Measurements from ENCODE around the gene SMURF1. TPM values are rescaled to one million over a fixed set of nuclear protein-coding genes. Genes with fewer than 3 reads are reported as not detected.

The SMURF1 gene
- total RNA-seq, 2 donors from 2014 or later, result 15.4 to 25.1 TPM

DNA sequence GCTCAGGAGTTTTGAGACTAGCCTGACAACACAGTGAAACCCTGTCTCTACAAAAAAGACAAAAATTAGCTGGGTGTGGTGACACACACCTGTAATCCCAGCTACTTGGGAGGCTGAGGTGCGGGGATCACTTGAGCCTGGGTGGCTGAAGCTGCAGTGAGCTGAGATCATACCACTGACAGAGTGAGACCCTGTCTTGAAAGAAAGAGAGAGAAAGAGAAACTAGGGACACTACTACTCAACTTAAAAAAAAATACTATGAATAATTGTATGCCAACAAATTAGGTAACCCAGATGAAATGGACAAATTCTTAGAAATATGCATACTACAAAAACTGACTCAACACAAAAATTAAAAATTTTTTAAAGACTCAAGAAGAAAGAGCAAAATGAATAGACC lies 28.5 kb downstream of the SMURF1 start:
- DNase-seq (ENCODE audit: low spot score), result no peak
- no peaks in the 10 kb centered on the region for H3K36me3 ChIP-seq
- no peak overlapping the region for H3K4me3 ChIP-seq
- WGBS, result 100% methylated on average over 1 of the region's 1 CpG
- no peaks in the 10 kb centered on the region for H3K9me3 ChIP-seq
- TF ChIP-seq POLR2A (IDR thresholded peaks at IDR 0.05) (no peak), POLR2AphosphoS5 (IDR thresholded peaks at IDR 0.05) (no peak), CTCF (IDR thresholded peaks at IDR 0.05) (no peak)
- no peak overlapping the region for H3K27ac ChIP-seq
- intact Hi-C loops (cut with DNase I), result no loop called here
- no peaks in the 10 kb centered on the region for H3K4me1 ChIP-seq (replicated peaks)
- H3K27me3 ChIP-seq (replicated peaks; ENCODE audit: insufficient read depth), result no peaks in the 10 kb centered on the region

GRCh38 chr7:99112979-99113378 lies 30.9 kb downstream of the SMURF1 start:
- no peak for DNase-seq (ENCODE audit: low spot score)
- H3K36me3 ChIP-seq, result no peaks in the 10 kb centered on the region
- TF ChIP-seq POLR2A (IDR thresholded peaks at IDR 0.05), result no peak
- intact Hi-C loops (cut with DNase I), result no loop called here
- H3K9me3 ChIP-seq, result no peaks in the 10 kb centered on the region
- no peaks in the 10 kb centered on the region for H3K27me3 ChIP-seq (replicated peaks; ENCODE audit: insufficient read depth)
- no peak overlapping the region for H3K27ac ChIP-seq
- peaks cover 2% of the 10 kb centered on the region for H3K4me1 ChIP-seq (replicated peaks)
- 94% methylated on average over 1 of the region's 1 CpG for WGBS
- no peak overlapping the region for H3K4me3 ChIP-seq

GRCh38 chr7:99112097-99112496 lies 31.8 kb downstream of the SMURF1 start:
- TF ChIP-seq CTCF (IDR thresholded peaks at IDR 0.05) (no peak), POLR2AphosphoS5 (IDR thresholded peaks at IDR 0.05) (no peak), POLR2A (IDR thresholded peaks at IDR 0.05) (no peak)
- WGBS, result 57% methylated on average over 2 of the region's 2 CpGs
- DNase-seq (ENCODE audit: low spot score), result no peak
- Histone ChIP-seq H3K9me3 (no peaks in the 10 kb centered on the region), H3K4me3 (no peak overlapping the region), H3K27ac (no peak overlapping the region), H3K4me1 (replicated peaks) (peaks cover 2% of the 10 kb centered on the region), H3K27me3 (replicated peaks; ENCODE audit: insufficient read depth) (no peaks in the 10 kb centered on the region), H3K36me3 (no peaks in the 10 kb centered on the region)
- intact Hi-C loops (cut with DNase I), result no loop called here

GRCh38 chr7:99111591-99111990 lies 32.3 kb downstream of the SMURF1 start:
- Histone ChIP-seq H3K4me1 (replicated peaks) (peaks cover 2% of the 10 kb centered on the region), H3K9me3 (no peaks in the 10 kb centered on the region), H3K27me3 (replicated peaks; ENCODE audit: insufficient read depth) (no peaks in the 10 kb centered on the region), H3K27ac (no peak overlapping the region), H3K4me3 (no peak overlapping the region), H3K36me3 (no peaks in the 10 kb centered on the region)
- TF ChIP-seq CTCF (IDR thresholded peaks at IDR 0.05) (no peak), POLR2AphosphoS5 (IDR thresholded peaks at IDR 0.05) (no peak), POLR2A (IDR thresholded peaks at IDR 0.05) (no peak)
- intact Hi-C loops (cut with DNase I), result no loop called here
- no peak for DNase-seq (ENCODE audit: low spot score)

DNA sequence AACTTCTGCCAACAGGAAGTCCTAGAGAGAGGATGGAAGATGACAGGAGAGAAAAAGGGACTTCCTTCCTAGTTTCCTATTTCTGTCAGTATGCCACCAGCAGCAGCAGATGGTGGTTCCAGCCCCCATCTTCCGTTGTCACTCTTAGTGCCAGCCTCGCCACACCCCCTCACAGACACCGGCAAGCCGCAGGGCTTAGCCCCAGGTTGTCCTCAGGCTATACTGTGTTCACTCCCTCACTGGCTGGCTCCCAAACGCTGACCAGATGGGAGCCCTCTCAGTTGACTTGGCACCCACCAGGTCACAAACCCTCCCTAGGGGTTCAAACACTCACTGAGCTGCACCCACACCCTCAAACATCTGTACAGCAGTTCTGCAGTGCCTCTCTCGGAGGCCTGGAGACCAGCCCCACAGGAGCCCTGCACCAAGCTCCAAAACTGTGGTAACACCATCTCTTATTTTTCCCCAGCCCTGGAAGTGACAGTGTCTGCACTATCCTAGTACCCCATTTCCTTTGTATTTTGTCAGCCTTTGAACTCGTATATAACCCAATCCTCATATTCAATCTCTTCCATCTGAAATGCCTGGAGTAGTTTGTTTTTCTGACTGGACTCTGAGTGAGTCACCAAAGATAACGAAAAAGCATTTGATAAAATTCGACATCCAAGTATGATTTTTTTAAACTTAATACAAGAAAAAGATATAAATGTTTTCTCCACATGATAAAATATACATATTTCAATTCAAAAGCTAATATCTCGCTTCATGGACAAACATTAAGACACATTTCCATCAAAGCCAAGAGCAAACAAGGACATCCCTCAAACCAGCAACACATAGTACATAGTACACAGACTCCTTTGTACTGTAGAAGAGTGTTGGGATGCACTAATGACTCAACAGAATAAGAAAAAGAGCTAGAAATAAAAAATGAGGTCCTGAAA lies 34.5 kb downstream of the SMURF1 start:
- TF ChIP-seq POLR2AphosphoS5 (IDR thresholded peaks at IDR 0.05), result no peak
- TF ChIP-seq CTCF (IDR thresholded peaks at IDR 0.05), result no peak
- TF ChIP-seq POLR2A (IDR thresholded peaks at IDR 0.05), result no peak

More for the DNA sequence above, 34.5 kb downstream of the SMURF1 start:
- Histone ChIP-seq H3K27me3 (replicated peaks; ENCODE audit: insufficient read depth) (no peaks in the 10 kb centered on the region), H3K4me1 (replicated peaks) (peaks cover 2% of the 10 kb centered on the region), H3K9me3 (no peaks in the 10 kb centered on the region), H3K27ac (no peak overlapping the region), H3K4me3 (no peak overlapping the region), H3K36me3 (no peaks in the 10 kb centered on the region)
- no peak for DNase-seq (ENCODE audit: low spot score)
- WGBS, result 60% methylated on average over 10 of the region's 10 CpGs
- intact Hi-C loops (cut with DNase I), result no loop called here
